GM23338 (cell line): ENCODE results near the gene CTSW. TPM values are rescaled to one million over a fixed set of nuclear protein-coding genes. Genes with fewer than 3 reads are reported as not detected.

Experiments
- ATAC-seq: fragments of 200-7000 bp; cut with Tn5 transposase; 3 replicates; pipeline ENCODE4 v1.9.1; 2020
- DNase-seq: peaks from one replicate; pipeline ENCODE4 v3.0.0-alpha.2; 2015; ENCODE audit warnings: low spot score
- H2AFZ ChIP-seq: fragments of 200-600 bp; sonication (generic); 2 replicates; pipeline ENCODE4 v1.8.0; 2016; ENCODE audit warnings: antibody characterized with exemption, mild to moderate bottlenecking, moderate library complexity
- H3F3A ChIP-seq: fragments of 200-600 bp; sonication (generic); replicated peaks from 2 replicates; pipeline ENCODE4 v1.8.0; 2017; ENCODE audit warnings: antibody characterized with exemption, mixed run types, low read depth
- H3K27ac ChIP-seq: fragments of 200-600 bp; sonication (generic); 2 replicates; pipeline ENCODE4 v1.6.1; 2016; ENCODE audit warnings: low read depth
- H3K27me3 ChIP-seq: fragments of 200-600 bp; sonication (generic); 2 replicates; pipeline ENCODE4 v1.8.0; 2016; ENCODE audit warnings: mild to moderate bottlenecking, mixed run types, moderate library complexity; ENCODE audit not compliant: insufficient read depth
- H3K36me3 ChIP-seq: fragments of 200-600 bp; sonication (generic); 2 replicates; pipeline ENCODE4 v1.8.0; 2016; ENCODE audit warnings: mild to moderate bottlenecking; ENCODE audit not compliant: insufficient read depth
- H3K4me1 ChIP-seq: fragments of 200-600 bp; sonication (generic); 2 replicates; pipeline ENCODE4 v1.8.0; 2016; ENCODE audit warnings: mild to moderate bottlenecking, moderate library complexity; ENCODE audit not compliant: insufficient read depth
- H3K4me2 ChIP-seq: fragments of 200-600 bp; sonication (generic); 2 replicates; pipeline ENCODE4 v1.7.1; 2017; ENCODE audit warnings: mixed run types
- H3K4me3 ChIP-seq: fragments of 200-600 bp; sonication (generic); 2 replicates; pipeline ENCODE4 v1.6.1; 2016; ENCODE audit warnings: mixed run types
- H3K79me2 ChIP-seq: fragments of 200-600 bp; sonication (generic); replicated peaks from 2 replicates; pipeline ENCODE4 v1.8.0; 2017; ENCODE audit warnings: mild to moderate bottlenecking; ENCODE audit not compliant: insufficient read depth
- H3K9me2 ChIP-seq: fragments of 200-600 bp; sonication (generic); 2 replicates; pipeline ENCODE4 v1.8.0; 2017; ENCODE audit not compliant: insufficient read depth
- H4K20me1 ChIP-seq: fragments of 200-600 bp; sonication (generic); replicated peaks from 2 replicates; pipeline ENCODE4 v1.8.0; 2017; ENCODE audit warnings: mild to moderate bottlenecking; ENCODE audit not compliant: insufficient read depth
- H3K27ac Mint-ChIP-seq: 2 replicates; pipeline ENCODE4 v1.8.0; 2020; ENCODE audit warnings: inconsistent platforms, mild to moderate bottlenecking, moderate library complexity, mixed read lengths
- H3K27me3 Mint-ChIP-seq: 3 replicates; pipeline ENCODE4 v1.8.0; 2022; ENCODE audit warnings: low read depth, mild to moderate bottlenecking, moderate library complexity, mixed read lengths, inconsistent platforms; ENCODE audit not compliant: insufficient read depth, poor library complexity
- H3K36me3 Mint-ChIP-seq: 3 replicates; pipeline ENCODE4 v1.8.0; 2021; ENCODE audit warnings: low read depth, mild to moderate bottlenecking, inconsistent platforms, moderate library complexity, mixed read lengths
- H3K4me1 Mint-ChIP-seq: 3 replicates; pipeline ENCODE4 v1.8.0; 2020; ENCODE audit warnings: mild to moderate bottlenecking, inconsistent platforms, mixed read lengths
- H3K4me3 Mint-ChIP-seq: 3 replicates; pipeline ENCODE4 v1.8.0; 2021; ENCODE audit warnings: moderate library complexity, mild to moderate bottlenecking, inconsistent platforms, mixed read lengths
- H3K9me3 Mint-ChIP-seq: 3 replicates; pipeline ENCODE4 v1.8.0; 2020; ENCODE audit warnings: moderate library complexity, mild to moderate bottlenecking, inconsistent platforms, mixed read lengths
- CREB1 ChIP-seq: fragments of 250-450 bp; sonication (Bioruptor Pico); IDR thresholded peaks from 2 replicates; pipeline ENCODE4 v1.5.0; 2020; ENCODE audit warnings: low read depth, mild to moderate bottlenecking, moderate library complexity
- CTCF ChIP-seq, 2 experiments: fragments of 200-600 bp in 1 of 2; sonication (generic) in 1 of 2; conservative IDR thresholded peaks; 2 replicates each; pipeline versions ENCODE4 v1.5.1 to v1.6.1; 2016 to 2017; ENCODE audit warnings: antibody characterized with exemption in 2 of 2, low read depth in 2 of 2, mild to moderate bottlenecking in 2 of 2, moderate library complexity in 1 of 2
- ETS1 ChIP-seq: IDR thresholded peaks from 2 replicates; pipeline ENCODE4 v1.6.1; 2016; ENCODE audit warnings: antibody characterized with exemption
- EZH2 ChIP-seq: fragments of 200-600 bp; sonication (generic); IDR thresholded peaks from one replicate; pipeline ENCODE4 v1.8.0; 2017; ENCODE audit warnings: antibody characterized with exemption, mild to moderate bottlenecking, low read depth; ENCODE audit not compliant: unreplicated experiment
- JUNB ChIP-seq: IDR thresholded peaks from one replicate; pipeline ENCODE4 v1.6.1; 2016; ENCODE audit warnings: antibody characterized with exemption; ENCODE audit not compliant: unreplicated experiment
- NANOG ChIP-seq: IDR thresholded peaks from 2 replicates; pipeline ENCODE4 v1.6.1; 2016; ENCODE audit warnings: antibody characterized with exemption, borderline replicate concordance
- POLR2AphosphoS5 ChIP-seq: IDR thresholded peaks from 2 replicates; pipeline ENCODE4 v1.6.1; 2016; ENCODE audit warnings: antibody characterized with exemption, low read depth
- REST ChIP-seq: IDR thresholded peaks from one replicate; pipeline ENCODE4 v1.6.1; 2018; ENCODE audit warnings: antibody characterized with exemption; ENCODE audit not compliant: unreplicated experiment
- STAT1 ChIP-seq: IDR thresholded peaks from one replicate; pipeline ENCODE4 v1.6.1; 2016; ENCODE audit warnings: antibody characterized with exemption; ENCODE audit not compliant: unreplicated experiment
- ZNF114 ChIP-seq: fragments of 250-450 bp; sonication (Bioruptor Pico); IDR thresholded peaks from 2 replicates; pipeline ENCODE4 v1.5.0; 2020; ENCODE audit warnings: mild to moderate bottlenecking, moderate library complexity
- ZNF331 ChIP-seq: fragments of 250-450 bp; sonication (Bioruptor Pico); IDR thresholded peaks from 2 replicates; pipeline ENCODE4 v1.5.0; 2020; ENCODE audit warnings: low read depth, mild to moderate bottlenecking, moderate library complexity
- ZNF462 ChIP-seq: fragments of 250-450 bp; sonication (Bioruptor Pico); IDR thresholded peaks from 2 replicates; pipeline ENCODE4 v1.5.0; 2020; ENCODE audit warnings: mild to moderate bottlenecking, moderate library complexity
- polyA plus RNA-seq: library from polyadenylated mRNA; unstranded; fragments of >200 nt; fragmentation: Nextera tagmentation; extraction: Ambion mirVana; gene quantifications from 2 replicates; pipeline ENCODE4 v1.2.1, GENCODE V29; 2016
- total RNA-seq: library from RNA; depleted of rRNA; stranded (reverse); fragments of >200 nt; shearing (Covaris generic); gene quantifications from 2 replicates; pipeline ENCODE4 v1.2.3, GENCODE V29; 2014

Gene CTSW
- total and polyA plus RNA-seq, 2 experiments from 2014 or later, result not detected

- TF ChIP-seq ETS1 (no peak), CTCF (conservative IDR thresholded peaks at IDR 0.05; ENCODE audit: low read depth in 2 of 2) (no peak), NANOG (no peak), EZH2 (no peak), STAT1 (no peak), ZNF462 (CRISPR knock-in tag) (no peak), ZNF114 (CRISPR knock-in tag) (no peak), JUNB (no peak), REST (no peak), ZNF331 (CRISPR knock-in tag) (no peak), CREB1 (CRISPR knock-in tag) (no peak), POLR2AphosphoS5 (no peak)
- peaks cover 32% of the 10 kb centered on the region for H3K36me3 Mint-ChIP-seq
- Histone ChIP-seq H3K27me3 (no peaks in the 10 kb centered on the region), H3F3A (peaks cover 10% of the 10 kb centered on the region; the same call in 1 of the 2 replicates), H3K4me3 (no peak overlapping the region), H4K20me1 (peaks cover 12% of the 10 kb centered on the region; the same call in 1 of the 2 replicates), H3K9me2 (no peaks in the 10 kb centered on the region), H3K27ac (no peak overlapping the region), H2AFZ (no peak overlapping the region), H3K36me3 (peaks cover 7% of the 10 kb centered on the region; the same call in 1 of the 2 replicates), H3K79me2 (no peaks in the 10 kb centered on the region), H3K4me1 (no peaks in the 10 kb centered on the region), H3K4me2 (no peak overlapping the region)
- no peak for ATAC-seq
- H3K27ac Mint-ChIP-seq, result no peak overlapping the region; the same call in 1 of the 2 replicates
- peaks cover 4% of the 10 kb centered on the region for H3K4me1 Mint-ChIP-seq
- H3K4me3 Mint-ChIP-seq, result no peak overlapping the region
- DNase-seq, result no peak
- H3K27me3 Mint-ChIP-seq, result peaks cover 18% of the 10 kb centered on the region
- no peaks in the 10 kb centered on the region for H3K9me3 Mint-ChIP-seq
Measured at GRCh38 chr11:65880844-65881421, 1.3 kb downstream of the CTSW start.
